Coronary artery (tissue), 2 donors: ENCODE measurements around the gene KCNV2.

Experiments used
- DNase-seq: peaks from one replicate; pipeline ENCODE4 v3.0.0-alpha.2; 2017; ENCODE audit warnings: low spot score
- H3K27ac ChIP-seq, 2 donors: fragments of 200-600 bp; sonication (generic); one replicate each; pipeline ENCODE4 v1.5.1; 2016 to 2019
- H3K4me3 ChIP-seq: fragments of 200-600 bp; sonication (generic); 2 replicates; pipeline ENCODE4 v1.5.1; 2016; ENCODE audit warnings: mild to moderate bottlenecking, moderate library complexity
- CTCF ChIP-seq: fragments of 200-600 bp; sonication (generic); IDR thresholded peaks from one replicate; pipeline ENCODE4 v1.5.1; 2019; ENCODE audit warnings: antibody characterized with exemption

KCNV2 gene

GRCh38 chr9:2745560-2746380 is 28.5 kb downstream of the KCNV2 start:
- no peak for DNase-seq
- no peak for TF ChIP-seq CTCF
- Histone ChIP-seq H3K27ac (no peak overlapping the region), H3K4me3 (no peak overlapping the region)

GRCh38 chr9:2749485-2749884 is 32.2 kb downstream of the KCNV2 start:
- no peak for TF ChIP-seq CTCF
- DNase-seq = no peak
- H3K27ac ChIP-seq = no peak overlapping the region
- no peak overlapping the region for H3K4me3 ChIP-seq

- no peak for DNase-seq
- Histone ChIP-seq H3K4me3 (no peak overlapping the region), H3K27ac (no peak overlapping the region)
- no peak for TF ChIP-seq CTCF
These were observed 38.0 kb downstream of the KCNV2 start for GRCh38 chr9:2755285-2755684.

- no peak overlapping the region for H3K27ac ChIP-seq
- H3K4me3 ChIP-seq = no peak overlapping the region
- no peak for TF ChIP-seq CTCF
- no peak for DNase-seq
These were observed 41.0 kb downstream of the KCNV2 start for GRCh38 chr9:2758162-2758897.

GRCh38 chr9:2758898-2759510 is 41.7 kb downstream of the KCNV2 start:
- Histone ChIP-seq H3K4me3 (no peak overlapping the region), H3K27ac (no peak overlapping the region)
- no peak for DNase-seq
- TF ChIP-seq CTCF = no peak

GRCh38 chr9:2761424-2761823 is 44.1 kb downstream of the KCNV2 start:
- DNase-seq = no peak
- H3K27ac ChIP-seq = no peak overlapping the region
- no peak for TF ChIP-seq CTCF
- no peak overlapping the region for H3K4me3 ChIP-seq
